Rectal smooth muscle tissue (tissue), 1 donor: Measurements from ENCODE around the gene MAPKAPK3.
A peak's percentile ranks its signal among the peaks of the same experiment; 100 is the strongest.

Experiments used
- H3K27ac ChIP-seq: one replicate; pipeline ENCODE4 v1.7.0; 2013; ENCODE audit warnings: low read depth, low read length, inconsistent platforms
- H3K27me3 ChIP-seq: one replicate; pipeline ENCODE4 v1.7.0; 2013; ENCODE audit warnings: low read length; ENCODE audit not compliant: control insufficient read depth, insufficient read depth
- H3K36me3 ChIP-seq: one replicate; pipeline ENCODE4 v1.7.0; 2013; ENCODE audit warnings: low read length; ENCODE audit not compliant: control insufficient read depth, insufficient read depth
- H3K4me1 ChIP-seq: one replicate; pipeline ENCODE4 v1.7.0; 2013; ENCODE audit warnings: low read length; ENCODE audit not compliant: control insufficient read depth, insufficient read depth
- H3K4me3 ChIP-seq: one replicate; pipeline ENCODE4 v1.7.0; 2013; ENCODE audit warnings: low read length
- H3K9ac ChIP-seq: one replicate; pipeline ENCODE4 v1.7.0; 2013; ENCODE audit warnings: low read length

MAPKAPK3 gene

DNA sequence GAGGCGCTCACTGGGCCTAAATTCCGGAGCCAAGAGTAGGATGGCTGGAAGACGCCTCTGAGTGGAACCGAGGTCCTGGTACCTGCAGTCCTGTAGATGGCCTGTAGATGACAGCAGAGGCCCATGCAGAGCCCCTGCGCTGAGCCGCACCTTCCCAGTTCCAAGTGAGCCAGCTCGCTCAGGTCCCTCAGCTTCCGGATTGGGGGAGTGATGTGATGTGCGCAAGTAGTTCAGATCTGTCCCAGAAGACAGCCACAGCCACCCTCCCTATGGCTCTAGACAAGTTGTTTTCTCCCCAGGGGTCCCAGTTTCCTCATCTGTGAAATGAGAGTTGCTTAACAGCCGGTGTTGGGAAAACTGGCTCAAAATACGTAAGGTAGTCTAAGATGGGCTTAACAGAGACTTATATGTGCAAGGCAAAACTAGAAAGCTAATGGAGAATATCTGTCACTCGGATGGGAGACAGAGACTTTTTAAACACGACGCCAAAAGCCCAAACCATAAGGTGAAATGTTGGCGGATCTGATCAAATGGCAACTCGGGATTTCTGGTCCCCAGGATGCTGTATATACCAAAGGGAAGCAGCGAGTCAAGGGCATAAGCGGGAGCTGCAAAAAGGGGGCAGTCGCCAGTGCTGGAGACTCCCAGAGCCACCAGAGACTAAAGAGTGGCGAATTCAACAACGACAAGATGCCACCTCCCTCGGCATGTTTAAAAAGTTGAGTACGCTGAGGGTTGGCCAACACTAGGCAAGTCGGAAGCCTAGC, 765 bp upstream of the MAPKAPK3 start:
- H3K4me3 ChIP-seq: peak overlapping the region; percentile 85
- peak overlapping the region; percentile 73 for H3K9ac ChIP-seq
- peak overlapping the region; percentile 74 for H3K27ac ChIP-seq
- no peaks in the 10 kb centered on the region for H3K27me3 ChIP-seq
- H3K36me3 ChIP-seq: no peaks in the 10 kb centered on the region
- H3K4me1 ChIP-seq: peaks cover 7% of the 10 kb centered on the region

DNA sequence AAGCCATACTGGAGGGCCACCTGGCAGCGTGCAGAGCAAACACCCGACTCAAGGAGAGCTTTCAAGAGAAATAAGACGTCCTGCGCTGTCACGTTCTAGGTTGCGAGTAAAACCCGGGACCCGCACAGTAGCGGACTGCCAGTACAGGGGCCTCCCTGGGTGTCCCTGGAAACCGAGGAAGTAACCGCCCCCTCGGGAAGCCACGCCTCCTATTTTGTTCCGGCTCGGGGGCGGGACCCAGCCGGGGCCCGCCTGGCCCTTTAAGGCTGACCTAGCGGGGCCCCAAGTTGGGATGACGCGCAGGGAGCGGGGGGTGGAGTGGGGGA, 218 bp upstream of the MAPKAPK3 start:
- Histone ChIP-seq H3K36me3 (no peaks in the 10 kb centered on the region), H3K4me3 (peak overlapping the region; percentile 85), H3K27me3 (no peaks in the 10 kb centered on the region), H3K9ac (peak overlapping the region; percentile 73), H3K4me1 (peaks cover 5% of the 10 kb centered on the region), H3K27ac (peak overlapping the region; percentile 74)

DNA sequence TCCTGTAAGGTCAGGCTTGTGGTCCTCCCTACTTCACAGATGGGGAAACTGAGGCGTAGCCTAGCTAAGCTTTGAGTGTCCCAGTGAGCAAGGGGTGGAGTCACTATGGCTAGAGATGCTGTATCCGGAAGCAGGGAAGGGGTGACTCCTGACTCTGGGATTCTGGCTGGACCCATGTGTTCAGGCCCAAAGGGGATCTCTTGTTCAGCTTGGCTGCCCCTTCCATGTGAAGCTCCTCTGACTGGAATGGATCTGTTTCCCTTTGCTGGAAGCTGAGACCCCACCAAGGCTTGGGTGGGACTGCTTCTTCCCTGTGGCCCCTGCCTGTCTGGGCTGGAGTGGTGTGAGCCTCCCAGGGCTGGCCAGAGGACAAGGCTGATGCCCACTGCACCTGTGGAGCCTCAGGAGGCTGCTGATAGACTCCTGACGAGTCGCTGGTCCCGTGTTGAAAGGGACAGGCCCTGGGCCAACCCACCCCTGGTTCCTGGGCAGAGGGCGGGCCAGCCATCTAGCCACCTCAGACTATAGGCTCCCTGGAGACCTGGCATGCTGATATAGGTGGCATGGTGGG, 1.0 kb downstream of the MAPKAPK3 start:
- Histone ChIP-seq H3K9ac (peak overlapping the region; percentile 42), H3K36me3 (no peaks in the 10 kb centered on the region), H3K27ac (no peak overlapping the region), H3K4me1 (peaks cover 5% of the 10 kb centered on the region), H3K4me3 (peak overlapping the region; percentile 80), H3K27me3 (no peaks in the 10 kb centered on the region)

DNA sequence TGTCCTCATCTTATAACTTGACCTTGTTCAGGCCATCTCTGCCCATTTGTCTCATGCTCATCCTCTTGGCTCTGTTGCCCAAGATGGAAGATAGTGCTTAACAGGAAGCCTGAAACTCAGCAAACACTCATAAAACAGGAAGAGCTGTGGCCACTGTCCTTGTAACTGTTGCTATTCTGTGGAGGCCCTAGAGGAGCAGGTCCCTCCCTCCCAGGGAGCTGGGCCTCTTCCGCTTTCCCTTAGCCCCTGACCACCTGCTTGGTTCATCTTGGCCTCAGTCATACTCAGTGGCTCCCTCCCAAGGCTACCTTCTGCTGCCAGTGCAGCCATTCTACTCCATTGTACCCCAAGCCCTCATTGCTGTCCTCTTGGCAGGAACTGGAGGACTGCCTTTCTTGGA, 3.5 kb downstream of the MAPKAPK3 start:
- Histone ChIP-seq H3K4me3 (no peak overlapping the region), H3K4me1 (peaks cover 5% of the 10 kb centered on the region), H3K27ac (no peak overlapping the region), H3K27me3 (no peaks in the 10 kb centered on the region), H3K36me3 (no peaks in the 10 kb centered on the region), H3K9ac (no peak overlapping the region)

DNA sequence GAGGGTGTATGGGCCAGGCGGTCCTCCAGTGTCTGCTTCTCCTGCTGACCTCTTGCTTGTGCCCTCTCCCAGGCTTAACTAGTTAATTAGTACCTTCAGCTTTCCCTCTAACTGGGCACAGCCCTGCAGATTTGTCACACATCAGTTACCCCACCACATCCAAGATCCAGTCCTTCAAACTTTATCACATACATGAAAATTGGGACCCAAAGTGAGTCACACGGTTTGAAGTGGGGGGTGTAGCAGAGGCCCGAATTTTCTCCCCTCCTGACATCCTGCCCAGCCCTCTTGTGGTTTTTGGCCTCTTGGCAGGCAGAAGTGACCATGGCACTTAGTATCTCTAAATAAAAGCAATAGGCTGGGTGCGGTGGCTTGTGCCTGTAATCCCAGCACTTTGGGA, 3.9 kb downstream of the MAPKAPK3 start:
- no peak overlapping the region for H3K9ac ChIP-seq
- H3K4me3 ChIP-seq: no peak overlapping the region
- H3K27ac ChIP-seq: no peak overlapping the region
- H3K4me1 ChIP-seq: peaks cover 5% of the 10 kb centered on the region
- no peaks in the 10 kb centered on the region for H3K36me3 ChIP-seq
- no peaks in the 10 kb centered on the region for H3K27me3 ChIP-seq

DNA sequence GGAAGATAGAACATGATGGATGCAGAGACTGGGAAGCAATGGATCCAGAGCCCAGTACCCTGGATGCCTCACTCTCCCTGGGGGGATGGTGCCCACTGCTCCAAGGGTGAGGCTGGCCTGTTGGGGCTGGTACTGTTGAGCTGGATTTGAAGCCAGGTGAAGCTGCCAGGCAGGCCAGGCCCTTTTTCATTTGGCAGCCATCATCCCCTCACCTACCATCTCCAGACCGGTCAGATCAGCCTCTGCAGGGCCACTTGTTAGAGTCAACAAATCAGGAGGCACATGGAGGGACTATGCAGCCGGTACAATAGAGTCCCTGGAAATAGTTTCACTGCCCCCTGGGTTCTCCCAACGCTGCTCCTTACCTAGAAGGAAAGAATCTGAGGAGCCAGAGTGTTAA, 5.9 kb downstream of the MAPKAPK3 start:
- H3K27me3 ChIP-seq: no peaks in the 10 kb centered on the region
- H3K9ac ChIP-seq: no peak overlapping the region
- H3K4me1 ChIP-seq: peaks cover 2% of the 10 kb centered on the region
- H3K36me3 ChIP-seq: no peaks in the 10 kb centered on the region
- no peak overlapping the region for H3K4me3 ChIP-seq
- no peak overlapping the region for H3K27ac ChIP-seq

DNA sequence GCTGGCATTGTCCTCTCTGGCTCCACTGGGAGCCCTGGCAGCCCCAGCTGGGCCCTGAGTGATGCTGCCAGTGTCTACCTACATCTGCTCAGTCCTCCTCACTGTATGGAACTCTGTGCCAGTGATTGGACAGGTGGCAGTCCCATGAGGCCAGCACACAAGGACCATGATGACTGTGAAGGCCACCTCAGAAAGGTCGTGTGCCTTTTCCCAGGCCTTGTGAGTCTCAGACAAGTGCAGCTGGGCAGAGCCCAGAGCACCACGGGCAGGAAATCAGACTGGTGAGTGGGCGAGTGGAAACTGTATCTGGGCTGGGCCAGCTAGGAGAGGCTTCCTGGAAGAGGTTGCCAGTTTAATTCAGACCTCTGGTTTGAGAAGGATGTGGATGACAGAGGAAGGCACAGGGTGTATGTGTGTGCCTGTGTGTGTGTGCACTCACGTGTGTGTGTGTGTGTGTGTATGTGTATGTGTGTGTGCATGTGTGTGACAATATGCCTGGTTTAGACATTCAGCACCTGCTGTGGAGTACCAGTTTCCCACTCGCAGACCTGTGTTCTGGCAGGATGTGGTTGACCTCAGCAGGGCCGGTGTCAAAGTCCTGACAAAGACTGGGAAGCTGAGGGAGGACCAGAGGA, 7.0 kb downstream of the MAPKAPK3 start:
- Histone ChIP-seq H3K4me1 (no peaks in the 10 kb centered on the region), H3K27ac (no peak overlapping the region), H3K9ac (no peak overlapping the region), H3K36me3 (no peaks in the 10 kb centered on the region), H3K27me3 (no peaks in the 10 kb centered on the region), H3K4me3 (no peak overlapping the region)

DNA sequence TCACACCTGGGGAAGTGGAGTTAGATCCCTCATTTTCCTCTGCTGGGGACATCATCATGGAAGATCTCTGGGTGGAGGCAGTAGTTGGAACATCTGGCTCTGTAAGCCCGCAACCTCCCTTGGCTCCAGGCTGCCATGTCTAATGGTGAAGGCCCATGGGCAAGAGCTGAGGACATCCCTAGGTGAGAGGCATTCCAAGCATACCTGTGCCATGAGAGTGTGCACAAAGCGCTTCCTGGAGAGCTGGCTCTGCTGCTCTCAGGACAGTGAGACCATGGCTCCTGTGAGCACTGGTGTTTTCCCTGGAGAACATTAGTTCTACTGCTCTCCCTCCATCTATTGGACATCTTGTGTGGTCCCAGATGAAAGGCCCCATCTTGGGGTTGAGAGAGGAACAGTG, 7.7 kb downstream of the MAPKAPK3 start:
- H3K36me3 ChIP-seq: no peaks in the 10 kb centered on the region
- no peak overlapping the region for H3K27ac ChIP-seq
- H3K4me3 ChIP-seq: no peak overlapping the region
- H3K9ac ChIP-seq: no peak overlapping the region
- H3K27me3 ChIP-seq: no peaks in the 10 kb centered on the region
- H3K4me1 ChIP-seq: no peaks in the 10 kb centered on the region

DNA sequence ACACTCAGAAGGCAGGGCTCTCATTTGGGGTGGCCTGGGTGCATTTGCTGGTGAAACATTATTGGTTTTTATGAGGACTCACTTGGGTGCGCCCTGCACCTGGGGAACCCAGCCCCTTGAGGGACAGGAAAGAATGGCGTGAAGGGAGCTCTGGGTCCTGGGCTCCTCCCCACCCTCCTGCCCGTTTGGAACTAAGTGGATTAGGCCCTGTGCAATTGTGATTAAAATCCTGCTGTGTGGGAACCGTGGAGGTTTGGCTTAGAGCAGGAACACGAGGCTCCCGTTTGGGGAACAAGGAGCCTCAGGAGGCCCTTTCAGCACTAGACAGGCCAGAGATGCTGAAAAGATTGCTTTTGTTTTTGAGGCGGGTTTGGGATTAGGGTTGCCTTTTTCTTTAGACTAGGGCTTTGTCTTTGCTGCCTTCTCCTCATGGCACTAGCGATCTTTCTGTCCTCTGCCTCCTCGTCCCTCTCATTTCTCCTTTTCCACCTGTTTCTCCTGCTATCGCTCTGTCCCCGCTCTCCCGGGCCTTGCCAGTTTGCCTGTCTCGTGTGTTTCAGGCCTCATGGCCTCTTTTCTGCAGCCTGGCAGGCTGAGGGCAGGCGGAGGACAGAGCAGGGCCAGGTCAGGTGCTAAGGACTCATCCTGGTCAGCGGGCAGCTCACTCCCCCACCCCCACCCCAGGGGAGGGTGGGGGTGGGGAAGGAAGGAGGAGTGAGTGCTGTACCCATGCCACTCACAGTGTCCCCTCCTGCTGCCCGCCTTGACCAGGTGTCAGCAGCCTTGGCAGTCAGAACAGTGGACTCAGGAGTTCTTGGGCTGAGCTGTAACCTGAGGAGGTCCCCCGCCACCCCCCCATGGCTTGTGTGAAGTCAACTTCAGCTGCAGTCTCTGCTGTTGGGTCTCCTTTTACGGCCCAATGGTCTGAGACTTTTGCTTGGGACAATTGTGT, 8.6 kb downstream of the MAPKAPK3 start:
- Histone ChIP-seq H3K4me3 (no peak overlapping the region), H3K9ac (no peak overlapping the region), H3K36me3 (no peaks in the 10 kb centered on the region), H3K27me3 (no peaks in the 10 kb centered on the region), H3K27ac (no peak overlapping the region), H3K4me1 (no peaks in the 10 kb centered on the region)

DNA sequence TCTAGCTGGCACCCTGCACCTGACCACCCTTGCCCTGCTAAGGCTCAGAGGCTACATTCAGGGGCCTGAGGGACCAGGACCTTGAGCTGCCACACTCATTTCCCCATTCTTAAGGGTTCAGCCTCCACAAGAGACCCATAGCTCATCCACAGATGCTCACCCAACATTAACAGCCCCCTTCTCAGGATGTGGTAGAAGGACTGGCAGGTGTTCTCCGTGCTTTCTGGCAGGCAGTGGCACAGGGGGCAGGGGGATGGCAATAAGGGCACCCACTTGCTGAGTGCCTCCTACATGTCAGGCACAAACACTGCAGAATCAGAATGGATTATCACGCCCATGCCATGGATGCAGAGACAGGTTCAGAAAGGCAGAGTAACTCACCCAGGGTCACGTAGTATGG, 9.4 kb downstream of the MAPKAPK3 start:
- Histone ChIP-seq H3K4me1 (no peaks in the 10 kb centered on the region), H3K9ac (no peak overlapping the region), H3K27me3 (no peaks in the 10 kb centered on the region), H3K27ac (no peak overlapping the region), H3K4me3 (no peak overlapping the region), H3K36me3 (no peaks in the 10 kb centered on the region)

DNA sequence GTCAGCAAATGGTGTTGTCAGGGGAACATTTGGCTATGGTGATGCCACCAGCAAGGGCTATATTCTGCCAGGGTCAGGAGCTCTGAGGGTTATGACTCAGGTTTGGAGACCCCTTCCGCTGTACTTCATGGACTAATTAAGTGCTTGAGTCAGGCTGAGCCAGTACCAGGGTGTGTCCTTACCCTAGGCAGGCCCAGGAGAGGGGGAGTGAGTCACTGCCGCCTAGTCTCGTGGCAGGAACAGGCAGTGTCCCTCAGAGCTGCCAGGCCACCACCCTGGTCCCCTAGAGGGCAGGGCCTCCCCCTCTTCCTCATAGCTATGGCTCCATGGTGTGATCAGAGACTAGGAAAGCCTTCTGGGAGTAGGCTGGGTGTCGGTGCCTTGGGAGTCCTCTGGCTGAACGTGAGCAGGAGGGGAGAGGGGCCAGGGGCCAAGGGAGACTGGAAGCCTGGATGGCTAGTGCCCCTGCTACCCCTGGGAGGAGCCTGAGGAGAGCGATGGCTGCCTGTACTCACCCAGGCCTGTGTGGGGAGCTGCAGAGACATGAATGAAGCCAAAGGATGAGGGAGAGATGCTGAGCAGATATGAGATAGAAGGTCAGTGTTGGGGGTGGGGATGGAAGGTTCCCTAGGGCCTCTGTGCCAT, 10.6 kb downstream of the MAPKAPK3 start:
- H3K27ac ChIP-seq: no peak overlapping the region
- no peaks in the 10 kb centered on the region for H3K27me3 ChIP-seq
- no peak overlapping the region for H3K9ac ChIP-seq
- no peaks in the 10 kb centered on the region for H3K4me1 ChIP-seq
- H3K36me3 ChIP-seq: no peaks in the 10 kb centered on the region
- H3K4me3 ChIP-seq: no peak overlapping the region

DNA sequence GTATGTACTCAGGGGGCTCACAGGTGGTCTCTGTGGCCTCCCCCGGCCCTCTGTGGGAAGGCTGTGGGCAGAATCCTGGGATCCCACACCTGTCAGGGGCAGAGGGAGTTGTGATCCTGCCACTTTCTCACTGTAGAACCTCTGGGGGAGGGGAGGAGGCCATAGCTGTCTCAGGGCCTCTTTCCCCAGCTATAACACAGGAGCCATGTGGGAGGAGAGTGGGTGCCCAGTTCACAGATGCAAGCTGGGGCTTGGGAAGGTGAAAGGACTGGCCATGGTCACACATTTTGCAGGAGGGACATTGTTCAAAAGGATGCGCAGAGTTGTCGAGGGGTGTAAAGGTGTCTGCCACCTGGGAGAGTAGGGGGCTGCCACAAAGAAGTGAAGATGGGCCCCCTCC, 11.7 kb downstream of the MAPKAPK3 start:
- Histone ChIP-seq H3K36me3 (no peaks in the 10 kb centered on the region), H3K27me3 (no peaks in the 10 kb centered on the region), H3K4me3 (no peak overlapping the region), H3K27ac (no peak overlapping the region), H3K9ac (no peak overlapping the region), H3K4me1 (no peaks in the 10 kb centered on the region)
